Smooth muscle cell (in vitro differentiated cells): Measurements from ENCODE around the gene TUBA4B. TPM values are rescaled to one million over a fixed set of nuclear protein-coding genes. Genes with fewer than 3 reads are reported as not detected.

Experiments
- DNase-seq: peaks from one replicate; lab custom pipeline; 2025; ENCODE audit not compliant: unreplicated experiment; lab: John Stamatoyannopoulos, UW
- H2AFZ ChIP-seq: fragments of 200-600 bp; sonication (generic); 2 replicates; pipeline ENCODE4 v1.6.0; 2016; ENCODE audit warnings: antibody characterized with exemption, low read depth, mild to moderate bottlenecking
- H3F3A ChIP-seq: fragments of 200-600 bp; sonication (generic); 2 replicates; pipeline ENCODE4 v1.6.0; 2017; ENCODE audit warnings: antibody characterized with exemption, low read depth
- H3K27ac ChIP-seq: fragments of 200-600 bp; sonication (generic); 2 replicates; pipeline ENCODE4 v1.5.1; 2016; ENCODE audit warnings: low read depth, mild to moderate bottlenecking
- H3K27me3 ChIP-seq: fragments of 200-600 bp; sonication (generic); 2 replicates; pipeline ENCODE4 v1.6.1; 2016; ENCODE audit warnings: low read depth, mild to moderate bottlenecking
- H3K36me3 ChIP-seq: fragments of 200-600 bp; sonication (generic); 2 replicates; pipeline ENCODE4 v1.5.1; 2016; ENCODE audit warnings: low read depth
- H3K4me1 ChIP-seq: fragments of 200-600 bp; sonication (generic); 2 replicates; pipeline ENCODE4 v1.5.1; 2016; ENCODE audit warnings: low read depth
- H3K4me2 ChIP-seq: fragments of 200-600 bp; sonication (generic); 2 replicates; pipeline ENCODE4 v1.6.0; 2016; ENCODE audit warnings: mild to moderate bottlenecking
- H3K4me3 ChIP-seq: fragments of 200-600 bp; sonication (generic); 2 replicates; pipeline ENCODE4 v1.5.1; 2016; ENCODE audit warnings: mild to moderate bottlenecking
- H3K79me2 ChIP-seq: fragments of 200-600 bp; sonication (generic); 2 replicates; pipeline ENCODE4 v1.6.0; 2016; ENCODE audit warnings: low read depth, mild to moderate bottlenecking
- H3K9ac ChIP-seq: fragments of 200-600 bp; sonication (generic); 2 replicates; pipeline ENCODE4 v1.6.0; 2016; ENCODE audit warnings: low read depth
- H3K9me3 ChIP-seq: fragments of 200-600 bp; sonication (generic); replicated peaks from 2 replicates; pipeline ENCODE4 v1.5.1; 2016; ENCODE audit warnings: low read depth
- H4K20me1 ChIP-seq: fragments of 200-600 bp; sonication (generic); 2 replicates; pipeline ENCODE4 v1.6.0; 2016; ENCODE audit warnings: low read depth
- CTCF ChIP-seq: fragments of 200-600 bp; sonication (generic); IDR thresholded peaks from 2 replicates; pipeline ENCODE4 v1.5.1; 2017; ENCODE audit warnings: borderline replicate concordance, mild to moderate bottlenecking, antibody characterized with exemption; ENCODE audit not compliant: insufficient read depth, poor library complexity, severe bottlenecking
- WGBS: methylation state at CpG from one replicate; pipeline ENCODE4 v1.1.7; 2016; ENCODE audit warnings: low lambda C conversion rate; 5-methylcytosine and 5-hydroxymethylcytosine counted together
- polyA plus RNA-seq: library from polyadenylated mRNA; unstranded; fragments of >200 nt; fragmentation: Nextera tagmentation; extraction: Ambion mirVana; gene quantifications from 2 replicates; pipeline ENCODE4 v1.2.1, GENCODE V29; 2016
- total RNA-seq: library from RNA; depleted of rRNA; stranded (reverse); fragments of >200 nt; gene quantifications from 2 replicates; pipeline ENCODE4 v1.2.3, GENCODE V29; 2014

Gene TUBA4B
- total RNA-seq (not detected in 2 replicates), polyA plus RNA-seq (not detected in 2 replicates)

DNA sequence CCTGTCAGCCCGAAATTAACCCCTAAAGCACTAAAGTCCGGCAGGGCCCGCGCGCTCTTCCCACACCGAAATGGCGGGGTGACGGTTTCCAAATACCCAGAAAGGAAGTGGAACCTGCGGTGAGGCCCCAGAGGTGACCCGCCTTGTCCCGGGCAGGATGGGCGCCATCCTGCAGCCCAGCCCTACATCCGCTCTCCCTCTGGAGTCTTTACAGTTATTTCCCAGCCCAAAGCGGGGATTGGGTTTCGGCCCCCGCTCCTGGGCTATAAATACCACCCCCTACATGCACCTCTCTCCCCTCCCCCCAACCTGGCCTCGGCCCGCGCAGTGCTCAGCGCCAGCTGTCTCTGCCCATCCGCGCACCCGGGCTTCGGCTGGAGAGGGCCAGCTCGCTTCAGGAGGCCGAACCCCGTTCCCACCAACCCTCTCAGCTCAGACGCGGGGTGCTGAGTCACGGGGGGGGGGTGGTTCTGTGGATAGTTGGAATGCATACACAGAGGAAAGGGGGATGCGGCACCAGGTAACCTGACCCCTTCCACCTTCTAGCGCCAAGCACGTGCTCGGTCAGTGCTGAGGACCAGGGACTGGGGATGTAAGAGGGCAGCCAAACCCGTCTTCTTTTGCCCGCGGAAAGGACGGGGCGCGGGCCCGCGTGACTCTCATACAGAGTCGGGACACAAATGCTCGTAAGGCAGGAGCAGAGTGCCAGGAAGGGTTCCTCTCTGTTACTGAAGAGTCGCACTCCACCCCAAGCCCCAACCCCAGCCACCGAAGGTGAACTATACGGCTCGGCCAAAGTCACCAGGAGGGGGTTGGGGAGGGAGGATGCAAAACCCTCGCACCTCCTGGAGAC is at the start of gene TUBA4B:
Gene TUBA4B (plus strand): TSS at position 344 of the 853 bp plus-strand sequence. CDS start 165 bp downstream, at position 509.
- H3K4me1 ChIP-seq: peaks cover 20% of the 10 kb centered on the region
- DNase-seq: no peak
- no peak for TF ChIP-seq CTCF

GRCh38 chr2:219204425-219205164 is 48.4 kb upstream of the TUBA4B start:
- no peak for DNase-seq
- no peaks in the 10 kb centered on the region for H3K36me3 ChIP-seq
- TF ChIP-seq CTCF: no peak
- H3K27me3 ChIP-seq: no peaks in the 10 kb centered on the region
- H3K27ac ChIP-seq: no peak overlapping the region
- no peak overlapping the region for H3K9ac ChIP-seq
- H3F3A ChIP-seq: peaks cover 5% of the 10 kb centered on the region
- no peak overlapping the region for H3K4me3 ChIP-seq
- no peaks in the 10 kb centered on the region for H3K9me3 ChIP-seq
- H3K4me2 ChIP-seq: no peak overlapping the region
- H3K79me2 ChIP-seq: no peaks in the 10 kb centered on the region
- 90% methylated on average over 7 of the region's 7 CpGs for WGBS
- H2AFZ ChIP-seq: no peak overlapping the region
- H4K20me1 ChIP-seq: no peaks in the 10 kb centered on the region
- no peaks in the 10 kb centered on the region for H3K4me1 ChIP-seq

More for the DNA sequence above, at the start of gene TUBA4B:
- H4K20me1 ChIP-seq: no peaks in the 10 kb centered on the region
- peak within 1 kb of the TSS; percentile 92 for H3K4me2 ChIP-seq
- H3K36me3 ChIP-seq: no peaks in the 10 kb centered on the region
- H3K79me2 ChIP-seq: no peaks in the 10 kb centered on the region
- peaks cover 17% of the 10 kb centered on the region for H3F3A ChIP-seq
- peak within 1 kb of the TSS; percentile 71 for H2AFZ ChIP-seq
- peak within 1 kb of the TSS; percentile 45 for H3K9ac ChIP-seq
- no peak within 1 kb of the TSS for H3K27ac ChIP-seq
- peaks cover 54% of the 10 kb centered on the region for H3K27me3 ChIP-seq
- WGBS: 3% methylated on average over 49 of the region's 49 CpGs
- no peaks in the 10 kb centered on the region for H3K9me3 ChIP-seq
- H3K4me3 ChIP-seq: peak within 1 kb of the TSS; percentile 57

GRCh38 chr2:219205165-219205538 is 47.9 kb upstream of the TUBA4B start:
- Histone ChIP-seq H3K9ac (no peak overlapping the region), H3K79me2 (no peaks in the 10 kb centered on the region), H3F3A (peaks cover 5% of the 10 kb centered on the region), H3K4me2 (no peak overlapping the region), H3K27ac (no peak overlapping the region), H2AFZ (no peak overlapping the region), H3K4me1 (no peaks in the 10 kb centered on the region), H4K20me1 (no peaks in the 10 kb centered on the region), H3K36me3 (no peaks in the 10 kb centered on the region), H3K27me3 (no peaks in the 10 kb centered on the region), H3K4me3 (no peak overlapping the region), H3K9me3 (no peaks in the 10 kb centered on the region)
- no peak for DNase-seq
- WGBS: 88% methylated on average over 5 of the region's 5 CpGs
- no peak for TF ChIP-seq CTCF
